Fibroblast of the aortic adventitia (primary cell): ENCODE results near the gene TMEM35B. TPM values are rescaled to one million over a fixed set of nuclear protein-coding genes. Genes with fewer than 3 reads are reported as not detected.

Experiments
- small RNA-seq: library from RNA; depleted of rRNA; stranded (forward); fragments of <200 nt; gene quantifications from one replicate; pipeline ENCODE3, GENCODE V24; 2012
- total RNA-seq: library from RNA; depleted of rRNA; stranded (reverse); fragments of >200 nt; gene quantifications from 2 replicates; pipeline ENCODE4 v1.2.3, GENCODE V29; 2012; ENCODE audit warnings: low replicate concordance

The TMEM35B gene
- total RNA-seq, 1 donor = 31.6 TPM

Small RNA genes lying within 50 kb of the gene (small RNA-seq; reads per million reads assigned to genes)
- gene TMEM35B = not detected

Other genes starting within 250 kb of the TMEM35B start
- gene GJB5, start 230.3 kb downstream of the TMEM35B start, total RNA-seq = not detected in 2 replicates
- not detected in 2 replicates for gene GJB4, start 225.6 kb downstream of the TMEM35B start, total RNA-seq
- gene GJB3, start 204.1 kb downstream of the TMEM35B start, total RNA-seq = not detected in 2 replicates
- not detected in 2 replicates for gene GJA4, start 192.3 kb downstream of the TMEM35B start, total RNA-seq
- gene SMIM12, start 125.6 kb downstream of the TMEM35B start, total RNA-seq = 9.7 and 24.9 TPM in 2 replicates
- gene DLGAP3, start 55.7 kb downstream of the TMEM35B start, total RNA-seq = not detected in 2 replicates
- 11.8 and 24.6 TPM in 2 replicates for gene ZMYM6, start 46.6 kb upstream of the TMEM35B start, total RNA-seq
- 7.2 and 35.1 TPM in 2 replicates for gene ZMYM1, start 94.0 kb upstream of the TMEM35B start, total RNA-seq
- 152 and 393 TPM in 2 replicates for gene SFPQ, start 207.8 kb upstream of the TMEM35B start, total RNA-seq